GM21786 (cell line): Measurements from ENCODE around the gene LRRC2.

ENCODE experiments used
- ATAC-seq: cut with Tn5 transposase; IDR thresholded peaks from one replicate; pipeline ENCODE4 v1.9.1; 2021; ENCODE audit not compliant: unreplicated experiment

Gene LRRC2

GRCh38 chr3:46483825-46484224, 82.3 kb downstream of the LRRC2 start:
- no peak for ATAC-seq

DNA sequence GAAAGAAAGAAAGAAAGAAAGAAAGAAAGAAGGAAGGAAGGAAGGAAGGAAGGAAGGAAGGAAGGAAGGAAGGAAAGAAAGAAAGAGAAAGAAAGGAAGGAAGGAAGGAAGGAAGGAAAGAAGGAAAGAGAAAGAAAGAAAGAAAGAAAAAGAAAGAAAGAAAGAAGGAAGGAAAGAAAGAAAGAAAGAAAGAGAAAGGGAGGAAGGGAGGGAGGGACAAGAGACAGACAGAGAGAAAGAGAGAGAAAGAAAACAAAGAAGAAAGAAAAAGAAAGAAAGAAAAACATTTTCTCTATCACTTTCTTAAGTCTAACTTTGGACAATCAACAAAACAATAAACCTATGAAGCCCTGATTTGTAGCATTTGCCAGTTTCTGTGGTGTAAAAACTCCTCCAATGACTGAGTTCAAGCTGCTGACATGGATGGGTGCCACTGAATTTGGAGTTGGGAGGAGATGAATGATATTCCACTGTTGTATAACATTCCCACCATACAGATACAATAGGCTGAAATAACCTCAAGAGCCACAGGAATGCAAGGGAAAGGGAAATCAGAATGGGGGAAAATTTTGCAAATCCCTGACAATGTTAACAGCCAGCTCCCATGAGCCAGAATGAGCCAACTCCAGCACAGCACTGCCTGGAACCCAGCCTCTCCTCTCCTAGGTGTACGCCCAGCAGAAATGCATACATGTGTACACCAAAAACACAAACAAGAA, 83.3 kb downstream of the LRRC2 start:
- no peak for ATAC-seq

- no peak for ATAC-seq
Observed at GRCh38 chr3:46481636-46482035, 84.5 kb downstream of the LRRC2 start.

DNA sequence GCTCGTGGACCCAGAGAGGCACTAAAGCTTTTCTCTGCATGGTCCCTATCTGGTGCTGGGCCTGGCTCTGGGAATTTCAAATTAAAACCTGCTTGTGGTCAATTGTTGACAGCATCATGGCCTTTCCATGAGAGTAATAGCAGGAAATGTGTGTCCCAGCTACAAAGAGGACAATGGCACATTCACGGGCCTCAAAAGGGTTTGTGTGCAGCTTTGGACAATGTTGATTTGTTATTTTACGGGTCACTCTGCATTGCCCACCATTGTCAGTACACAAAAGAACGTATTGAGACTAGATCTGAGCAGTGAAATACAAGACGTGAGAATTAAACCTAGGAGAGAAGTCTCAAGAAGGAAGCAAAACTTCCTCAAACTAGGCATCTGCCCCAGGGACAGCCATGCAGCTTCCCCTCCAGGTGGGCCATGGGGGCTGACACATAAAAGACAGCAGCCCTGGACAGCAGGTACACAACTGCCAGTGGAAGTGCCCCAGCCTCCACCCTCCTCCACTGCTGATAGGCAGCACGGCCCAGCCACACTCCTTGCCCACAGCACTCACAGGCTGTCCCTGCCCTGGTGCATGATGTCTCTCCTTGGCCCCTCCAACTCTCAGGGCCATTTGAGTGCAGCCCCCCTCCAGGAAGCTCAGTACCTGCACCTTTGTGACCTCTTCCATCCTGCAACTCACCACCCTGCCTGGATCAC, 85.5 kb downstream of the LRRC2 start:
- no peak for ATAC-seq

DNA sequence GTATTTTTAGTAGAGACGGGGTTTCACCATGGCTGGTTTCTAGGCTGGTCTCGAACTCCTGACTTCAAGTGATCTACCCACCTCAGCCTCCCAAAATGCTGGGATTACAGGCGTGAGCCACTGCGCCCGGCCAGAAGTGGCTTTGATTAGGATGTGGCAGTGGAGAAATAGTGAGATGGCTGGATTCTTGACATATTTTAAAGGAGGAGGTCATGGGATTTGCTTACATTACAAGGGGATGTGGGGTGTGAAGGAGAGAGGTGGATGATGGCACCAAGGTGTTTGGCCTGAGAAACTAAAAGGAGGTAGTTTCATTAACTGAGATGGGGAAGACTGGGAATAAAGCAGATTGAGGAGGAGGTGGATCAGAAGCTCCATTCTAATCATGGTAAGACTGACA, 86.4 kb downstream of the LRRC2 start:
- no peak for ATAC-seq

DNA sequence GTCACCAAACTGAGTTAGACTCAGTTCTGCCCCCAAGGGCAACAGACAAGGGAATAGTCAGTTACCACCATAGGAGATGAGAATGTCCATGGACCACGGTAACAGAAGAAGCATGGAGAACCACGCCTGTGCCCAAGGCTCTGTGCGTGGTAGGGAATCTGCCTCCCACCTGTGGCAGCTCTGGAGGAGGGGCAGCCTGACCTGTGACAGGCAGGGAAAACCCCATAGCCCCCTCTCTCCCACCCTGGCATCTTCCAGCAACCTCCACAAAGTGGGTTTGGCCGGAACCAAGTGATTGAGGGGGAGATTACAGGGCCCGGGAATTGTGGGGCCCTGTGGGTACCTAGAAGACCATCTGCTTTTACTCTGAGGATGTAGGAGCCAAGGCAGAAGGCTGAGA, 87.1 kb downstream of the LRRC2 start:
- no peak for ATAC-seq

DNA sequence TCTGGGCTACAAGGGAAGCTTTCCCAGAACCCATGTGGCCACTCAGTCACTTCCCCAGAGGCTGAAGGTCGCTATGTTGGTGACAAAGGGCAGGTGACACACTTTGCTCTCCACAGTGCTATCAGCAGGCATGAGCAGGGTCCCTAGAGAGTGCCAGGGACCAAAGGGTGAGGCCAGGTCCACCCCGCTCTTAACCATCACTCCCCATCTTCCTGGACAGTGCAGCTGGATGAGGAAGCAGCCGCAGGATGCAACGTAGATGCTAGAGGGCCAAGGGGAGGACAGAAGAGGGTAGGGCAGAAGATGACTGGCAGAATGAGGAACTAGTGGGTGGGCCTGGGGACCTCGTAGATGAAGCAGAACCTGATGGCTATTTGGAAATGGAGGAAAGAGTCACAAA, 87.8 kb downstream of the LRRC2 start:
- ATAC-seq: no peak

GRCh38 chr3:46477756-46478155, 88.3 kb downstream of the LRRC2 start:
- ATAC-seq: no peak

- ATAC-seq: no peak
Observed at GRCh38 chr3:46477145-46477544, 89.0 kb downstream of the LRRC2 start.

DNA sequence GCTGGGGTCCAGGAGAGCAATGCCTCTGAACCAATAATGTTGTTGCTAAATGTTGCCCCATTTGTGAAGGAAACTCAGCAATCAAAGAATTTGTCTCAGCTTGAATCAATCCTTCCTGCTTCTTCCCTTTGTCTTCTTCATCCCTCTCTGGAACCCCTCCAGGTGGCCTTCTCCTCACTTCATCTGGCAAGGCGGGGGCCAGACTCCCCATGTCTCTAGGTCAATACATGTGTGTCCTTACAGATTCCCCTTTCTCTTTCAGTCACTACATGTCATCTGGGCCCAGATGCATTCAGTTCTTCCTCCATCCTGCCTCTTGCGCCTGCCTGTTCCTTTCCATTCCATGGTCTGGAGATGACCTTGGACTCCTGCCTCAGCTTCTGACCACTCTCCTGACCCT, 93.4 kb downstream of the LRRC2 start:
- no peak for ATAC-seq

DNA sequence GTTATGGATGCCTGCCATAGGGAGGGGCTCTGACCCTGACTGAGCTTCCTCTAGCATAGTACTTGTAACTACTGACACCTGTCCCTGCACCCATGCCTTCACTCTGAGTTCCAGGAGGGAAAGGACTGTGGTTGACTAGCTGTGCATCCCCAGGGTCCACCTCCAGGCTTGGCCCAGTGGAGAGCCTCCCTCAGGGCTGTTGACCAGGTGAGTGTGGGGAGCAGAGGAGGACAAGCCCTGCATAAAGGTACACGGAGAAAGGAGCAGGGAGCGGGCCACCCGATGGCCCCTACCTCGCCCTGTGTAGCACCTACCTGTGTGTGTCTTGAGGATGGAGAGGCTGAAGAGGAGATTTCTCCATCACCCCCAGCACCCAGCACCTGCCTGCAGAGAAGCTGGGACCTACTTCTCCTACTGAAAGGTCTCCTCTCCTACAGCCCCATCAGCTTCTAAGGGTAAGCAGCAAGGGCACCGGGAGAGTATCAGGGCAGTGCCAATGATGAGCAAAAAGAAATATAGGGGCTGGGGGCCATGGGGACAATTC, 94.7 kb downstream of the LRRC2 start:
- ATAC-seq: no peak

- no peak for ATAC-seq
Observed at GRCh38 chr3:46470831-46471230, 95.3 kb downstream of the LRRC2 start.

DNA sequence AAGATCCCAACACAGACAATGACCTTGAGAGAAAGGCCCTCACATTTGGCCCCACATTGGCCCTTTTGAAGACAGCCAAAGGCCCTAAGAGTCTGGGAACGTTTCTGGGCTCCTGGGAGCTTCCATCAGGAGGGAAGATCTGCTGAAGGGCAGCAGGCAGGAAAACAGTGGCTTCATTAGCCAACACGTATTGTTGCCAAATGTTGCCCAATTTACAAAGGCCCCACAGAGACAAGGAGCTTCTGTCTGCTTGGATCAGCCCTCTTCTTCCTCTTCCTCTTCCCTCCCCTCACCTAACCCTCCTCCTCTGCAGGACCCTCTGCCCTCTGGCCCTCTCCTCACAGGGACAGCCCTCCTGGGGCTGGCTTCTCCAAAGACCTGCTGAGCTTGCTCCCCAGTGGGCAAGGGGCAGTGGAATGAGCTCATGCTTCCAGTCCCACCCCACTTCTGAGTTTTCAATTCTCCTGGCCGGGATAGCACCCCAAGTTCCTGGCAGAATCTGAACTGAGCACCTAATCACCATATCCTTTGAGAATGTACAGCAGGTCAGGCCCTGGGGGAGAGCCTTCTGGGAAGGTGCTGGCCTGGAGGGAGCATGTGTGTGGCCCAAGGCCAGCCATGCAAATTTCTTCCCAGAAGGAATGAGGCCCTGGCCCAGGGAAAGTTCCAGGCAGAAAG, 96.3 kb downstream of the LRRC2 start:
- ATAC-seq: no peak

GRCh38 chr3:46468753-46469600, 97.1 kb downstream of the LRRC2 start:
- no peak for ATAC-seq

- no peak for ATAC-seq
Observed at GRCh38 chr3:46467562-46467961, 98.5 kb downstream of the LRRC2 start.

- ATAC-seq: no peak
Observed at GRCh38 chr3:46466871-46467403, 99.2 kb downstream of the LRRC2 start.

GRCh38 chr3:46466273-46466672, 99.8 kb downstream of the LRRC2 start:
- ATAC-seq: no peak
